HG03342 (cell line): ENCODE measurements around the gene FILIP1.

Experiments
- ATAC-seq: cut with Tn5 transposase; IDR thresholded peaks from one replicate; pipeline ENCODE4 v1.9.1; 2021; ENCODE audit warnings: mild to moderate bottlenecking, moderate library complexity; ENCODE audit not compliant: unreplicated experiment

Gene FILIP1

DNA sequence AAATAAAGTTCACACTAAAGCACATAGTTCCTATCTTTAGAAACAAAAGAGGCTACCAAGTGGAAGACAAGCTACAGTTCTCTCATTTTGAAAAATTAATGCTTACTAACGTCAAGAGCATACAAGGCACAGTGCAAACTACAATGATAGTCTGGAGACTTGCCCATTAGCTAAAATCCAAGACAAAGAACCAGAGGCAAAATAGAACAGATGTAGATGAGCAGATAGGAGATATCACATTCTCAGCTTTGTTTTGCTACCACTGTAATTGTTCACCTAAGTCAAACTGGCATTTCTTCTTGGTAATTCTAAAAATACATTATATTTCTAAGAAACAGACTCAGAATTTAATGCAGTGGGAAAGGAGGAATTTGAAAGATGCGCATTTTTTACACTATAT lies 214.2 kb downstream of the FILIP1 start:
- ATAC-seq = no peak

DNA sequence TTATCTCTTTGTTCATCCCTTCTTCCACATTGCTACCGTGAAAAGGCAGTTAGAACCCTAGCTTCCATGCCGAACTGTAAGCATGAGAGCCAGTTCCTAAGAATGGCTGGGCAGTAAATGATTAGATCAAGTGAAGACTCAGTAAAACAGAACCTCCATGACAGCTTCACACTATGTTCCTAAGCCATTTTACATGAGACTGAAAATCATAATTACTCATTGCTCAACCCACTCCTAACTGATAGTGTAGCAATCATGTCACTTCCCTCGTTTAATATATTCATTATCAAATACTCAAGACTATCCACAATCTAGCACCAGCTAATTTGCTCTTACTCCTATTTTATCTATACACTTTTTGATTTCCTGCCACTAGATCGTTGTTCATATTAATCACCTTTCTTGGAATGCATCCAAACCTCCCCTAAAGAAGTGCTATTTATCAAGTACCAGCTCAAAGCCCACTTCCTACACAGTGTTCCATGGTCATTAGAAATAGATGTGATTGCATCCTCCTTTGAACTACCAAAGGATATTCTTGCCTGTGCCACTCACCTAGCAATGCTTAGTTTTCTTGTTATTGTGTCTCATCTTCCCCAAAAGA lies 215.0 kb downstream of the FILIP1 start:
- no peak for ATAC-seq

DNA sequence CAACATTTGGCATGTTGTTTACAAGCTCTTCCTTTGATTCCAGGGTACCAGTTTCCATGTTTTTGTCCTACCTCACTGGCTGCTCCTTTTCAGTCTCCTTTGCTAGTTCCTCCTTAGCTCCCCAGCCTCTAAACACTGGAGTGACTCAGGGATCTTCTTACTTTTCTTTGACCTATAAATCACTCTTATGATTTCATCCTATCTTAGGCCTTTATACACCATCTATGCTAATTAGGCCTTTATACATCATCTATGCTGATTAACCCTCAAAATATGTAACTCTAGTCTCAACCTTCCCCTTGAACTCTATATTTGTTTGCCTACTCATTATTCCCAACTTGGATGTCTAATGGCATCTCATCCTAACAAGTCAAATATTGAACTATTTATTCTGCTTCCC lies 218.5 kb downstream of the FILIP1 start:
- ATAC-seq = no peak

DNA sequence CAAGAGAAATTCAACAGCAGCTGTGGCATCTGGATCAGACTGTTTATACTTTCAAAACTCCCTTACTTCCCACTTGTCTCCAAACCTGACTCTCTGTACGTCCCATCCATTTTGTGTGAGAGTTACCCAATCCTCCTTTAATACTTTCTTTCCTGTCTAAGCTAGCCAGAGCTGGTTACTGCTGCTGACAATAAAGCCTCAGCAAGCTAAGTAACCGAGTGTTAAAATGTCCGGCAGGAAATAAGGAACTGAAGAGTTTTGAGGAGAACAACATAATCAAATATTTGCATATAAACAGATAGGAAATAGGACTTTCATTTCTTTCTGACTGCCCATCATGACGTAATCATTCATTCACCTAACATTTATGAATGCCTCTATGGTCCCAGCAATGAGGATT lies 220.6 kb downstream of the FILIP1 start:
- ATAC-seq = no peak

DNA sequence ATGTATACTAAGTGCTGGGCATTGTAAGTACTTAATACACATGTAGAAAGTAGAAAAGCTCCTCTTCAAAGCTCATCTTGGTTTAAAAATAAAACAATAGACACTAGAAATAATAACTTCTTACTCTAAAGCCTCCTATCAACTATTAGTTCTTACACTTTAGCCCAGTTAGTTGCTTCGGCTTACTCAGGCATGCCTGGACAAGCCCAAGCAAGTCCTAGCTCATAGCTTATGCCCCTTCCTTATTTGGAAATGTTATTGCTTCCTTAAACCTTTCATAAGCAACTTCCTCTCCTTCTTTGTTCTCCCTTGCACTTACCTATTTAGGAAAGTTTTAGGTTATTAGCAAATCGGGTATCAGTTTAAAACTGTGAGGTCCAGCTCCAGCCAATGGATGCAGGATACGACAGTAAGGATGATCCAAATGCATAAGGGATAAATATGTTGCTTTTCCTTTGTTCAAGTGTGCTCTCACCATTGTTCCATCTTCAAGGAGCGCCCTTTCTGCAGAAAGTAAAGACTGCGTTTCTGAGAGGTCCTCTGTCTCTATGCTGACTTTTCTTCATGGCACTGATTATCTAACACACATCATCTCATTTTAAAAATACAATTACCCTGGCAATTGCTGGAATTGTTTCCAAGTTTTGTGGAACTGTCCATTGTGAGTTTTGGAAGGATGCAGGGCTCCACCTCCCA lies 221.3 kb downstream of the FILIP1 start:
- ATAC-seq = no peak

DNA sequence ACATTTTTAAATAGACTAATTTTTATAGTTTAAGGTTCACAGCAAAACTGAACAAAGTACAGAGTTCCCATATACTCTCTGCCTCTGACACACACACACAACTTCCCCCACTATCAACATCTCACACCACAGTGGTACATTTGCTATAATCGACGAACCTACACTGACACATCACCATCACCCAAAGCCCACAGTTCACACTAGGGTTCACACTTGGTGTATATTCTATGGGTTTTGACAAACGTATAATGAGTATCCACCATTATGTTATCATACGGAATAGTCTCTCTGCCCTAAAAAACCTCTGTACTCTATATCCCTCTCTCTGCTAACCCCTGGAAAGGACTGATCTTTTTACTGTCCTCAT lies 224.6 kb downstream of the FILIP1 start:
- ATAC-seq = no peak

DNA sequence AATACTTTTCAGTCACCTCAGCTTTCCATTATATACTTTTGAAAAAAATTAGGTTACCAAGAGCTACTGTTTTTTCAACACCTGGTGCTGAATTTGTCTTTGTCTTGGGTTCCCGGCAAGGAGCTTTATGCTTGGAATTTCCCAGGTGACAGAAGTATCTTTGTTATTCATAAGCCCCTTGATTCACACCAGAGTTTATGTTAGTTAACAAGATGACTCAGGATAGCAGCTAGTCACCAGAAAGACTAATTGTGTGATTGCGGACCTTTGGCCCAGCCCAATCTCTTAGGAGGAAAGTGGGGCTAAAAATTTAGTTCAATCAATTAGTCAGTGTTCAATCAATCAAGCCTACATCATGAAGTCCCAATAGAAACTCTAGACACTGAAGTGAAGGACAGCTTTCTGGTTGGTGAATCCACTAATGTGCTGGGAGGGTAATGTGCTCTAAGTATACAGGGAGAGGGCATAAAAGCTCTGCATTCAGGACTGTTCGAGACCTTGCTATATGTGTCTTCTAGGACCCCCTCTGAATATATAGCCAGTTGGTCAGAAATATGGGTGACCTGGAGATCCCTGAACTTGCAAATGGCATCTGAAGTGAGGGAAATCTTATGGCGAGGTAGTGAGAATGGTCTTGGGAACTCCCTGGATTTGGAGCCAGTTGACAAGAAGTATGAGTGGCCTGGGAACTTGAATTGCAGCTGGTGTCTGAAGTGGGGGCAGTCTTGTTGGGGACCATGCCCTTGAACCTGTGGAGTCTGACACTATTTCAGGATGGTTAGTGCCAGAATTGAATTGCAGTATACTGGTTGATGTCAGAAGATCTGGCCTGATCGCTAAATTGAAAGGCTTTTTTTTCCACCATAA lies 225.2 kb downstream of the FILIP1 start:
- ATAC-seq = no peak

DNA sequence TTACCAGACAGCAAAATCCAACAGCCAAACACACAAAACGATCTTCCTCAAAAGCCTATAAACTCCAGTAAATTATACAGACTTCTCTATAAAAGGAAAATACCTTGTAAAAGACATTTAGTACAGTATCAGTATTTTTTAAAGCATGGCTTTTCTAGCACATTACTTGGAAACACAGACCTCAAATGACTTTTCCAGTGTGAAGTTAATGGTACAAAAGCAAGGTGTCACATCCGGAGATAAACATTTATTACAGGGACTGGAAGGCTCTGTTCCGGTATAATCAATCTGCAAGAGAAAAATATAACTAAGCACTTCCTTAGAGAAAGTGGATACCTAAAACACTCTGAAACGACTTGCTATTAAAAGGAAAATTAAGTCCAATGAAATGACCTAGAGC lies 226.1 kb downstream of the FILIP1 start:
- no peak for ATAC-seq

DNA sequence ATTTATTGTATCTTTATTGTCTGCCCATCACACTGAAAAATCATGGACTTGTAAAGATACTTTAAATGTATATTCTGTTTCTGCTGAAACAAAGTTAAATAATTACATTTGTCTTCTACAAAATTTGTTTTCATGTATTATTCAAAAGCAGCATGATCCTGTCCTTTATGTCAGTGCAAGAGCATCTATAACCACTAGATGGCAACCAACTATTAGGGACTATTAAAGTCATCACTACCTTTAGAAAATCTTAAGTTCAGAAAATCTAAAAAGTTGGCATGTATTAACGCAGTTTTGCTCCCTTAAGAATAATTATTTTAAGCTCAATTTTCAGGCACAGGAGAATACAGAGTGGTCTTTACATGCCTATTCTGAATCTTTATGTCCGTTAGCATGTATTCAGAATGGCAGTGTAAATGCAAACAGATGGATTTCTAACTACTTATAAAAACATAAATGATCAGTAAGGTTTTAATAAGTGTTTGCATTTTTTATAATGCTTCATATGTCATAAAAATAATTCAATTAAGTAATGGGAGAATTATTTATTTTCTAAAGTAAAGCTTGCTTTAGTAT lies 226.8 kb downstream of the FILIP1 start:
- ATAC-seq = peak; percentile 63

DNA sequence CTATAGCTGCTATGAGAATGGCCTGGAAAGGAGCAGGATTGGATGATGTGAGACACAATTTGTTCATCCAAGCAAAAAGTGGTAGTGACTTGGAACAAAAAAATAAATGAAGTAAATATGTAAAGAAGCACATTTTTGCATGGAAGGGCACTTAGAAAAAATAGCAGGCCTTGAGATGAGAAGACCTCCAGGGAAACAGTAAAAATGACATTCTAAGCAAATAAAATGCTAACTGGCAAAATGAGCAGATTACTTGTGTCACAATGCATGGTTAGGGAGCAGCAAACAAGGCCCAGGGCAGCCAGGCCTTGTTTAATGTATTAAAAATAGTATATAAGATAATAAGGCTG lies 230.2 kb downstream of the FILIP1 start:
- no peak for ATAC-seq

DNA sequence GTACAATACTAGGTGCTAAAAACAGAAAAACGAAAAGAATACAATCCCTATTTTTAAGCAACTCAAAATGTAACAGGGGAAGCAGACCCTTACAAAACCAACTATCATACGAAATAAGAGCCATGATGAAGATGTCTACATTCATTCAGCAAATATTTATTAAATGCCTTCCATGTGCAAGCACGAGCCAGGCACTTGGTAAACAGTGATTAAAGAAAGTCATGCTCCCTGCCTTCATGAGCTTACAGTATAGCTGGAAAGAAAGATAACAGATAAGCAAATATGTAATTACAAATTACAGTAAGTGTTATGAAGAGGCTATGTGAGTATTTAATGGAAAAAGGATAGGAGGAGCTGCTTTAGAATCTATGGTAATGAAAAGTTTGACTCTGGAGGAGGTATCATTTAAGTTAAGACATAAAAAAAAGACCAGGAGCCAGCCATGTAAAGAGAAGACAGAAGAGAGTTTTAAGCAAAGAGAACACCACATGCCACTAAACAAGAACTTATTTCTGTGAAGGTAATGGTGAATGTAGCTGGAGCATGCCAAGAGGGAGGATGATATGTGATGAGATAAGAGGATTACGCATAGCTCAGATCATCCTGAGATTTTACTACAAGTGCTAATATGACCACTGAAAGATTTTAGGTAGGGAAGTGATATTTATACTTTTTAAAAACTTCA lies 230.7 kb downstream of the FILIP1 start:
- no peak for ATAC-seq

DNA sequence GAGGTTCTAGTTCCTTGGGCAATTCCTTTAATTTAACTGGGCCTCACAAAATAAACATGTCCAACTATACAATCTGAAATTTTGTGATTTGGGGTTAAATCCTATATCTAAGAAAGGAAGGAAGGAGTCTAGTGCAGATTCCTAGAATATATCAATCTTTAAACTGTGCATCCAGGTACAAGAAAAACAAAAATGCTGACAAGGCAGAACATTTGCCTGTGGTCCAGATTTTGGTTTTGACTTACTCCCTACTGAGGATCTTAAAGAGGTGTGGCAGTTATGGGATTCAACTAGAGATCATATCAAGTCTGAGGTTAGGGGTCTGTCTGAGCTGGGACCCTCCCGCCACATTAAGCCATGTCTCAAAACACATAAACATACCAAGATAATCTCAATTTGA lies 232.3 kb downstream of the FILIP1 start:
- ATAC-seq = no peak

DNA sequence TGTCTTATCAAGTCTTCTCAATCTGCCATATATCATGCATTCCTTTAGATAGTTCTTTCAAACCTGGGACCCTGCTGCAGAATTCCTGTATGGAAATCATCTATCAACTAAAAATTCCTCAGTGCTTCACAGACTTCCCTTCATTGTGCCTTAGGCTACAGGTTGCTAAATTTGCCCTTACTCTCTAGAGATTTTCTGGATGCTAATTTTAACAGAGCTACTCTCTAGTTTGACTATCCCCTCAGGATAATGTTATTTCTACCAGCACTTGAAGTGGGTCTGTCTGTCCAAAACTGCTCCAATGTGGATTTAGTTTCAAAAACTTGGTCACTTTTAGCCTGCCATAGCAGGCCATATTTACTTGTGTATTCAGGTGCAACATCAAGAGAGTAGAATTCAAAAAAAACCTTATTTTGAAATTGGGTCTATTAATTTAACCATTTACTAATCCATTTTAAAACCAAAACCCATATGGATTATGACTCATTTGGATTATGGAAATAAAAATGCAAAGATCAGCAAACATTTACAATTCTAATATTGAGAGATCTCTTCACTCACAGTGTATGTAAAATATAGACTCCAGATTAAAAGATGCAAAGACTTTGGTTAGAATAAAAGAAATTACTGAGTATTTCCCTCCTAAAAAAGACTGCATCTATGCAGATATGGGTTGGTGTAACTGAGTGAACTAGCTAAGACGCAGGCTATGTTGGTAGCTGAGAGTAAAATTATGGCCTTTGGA lies 236.1 kb downstream of the FILIP1 start:
- no peak for ATAC-seq

DNA sequence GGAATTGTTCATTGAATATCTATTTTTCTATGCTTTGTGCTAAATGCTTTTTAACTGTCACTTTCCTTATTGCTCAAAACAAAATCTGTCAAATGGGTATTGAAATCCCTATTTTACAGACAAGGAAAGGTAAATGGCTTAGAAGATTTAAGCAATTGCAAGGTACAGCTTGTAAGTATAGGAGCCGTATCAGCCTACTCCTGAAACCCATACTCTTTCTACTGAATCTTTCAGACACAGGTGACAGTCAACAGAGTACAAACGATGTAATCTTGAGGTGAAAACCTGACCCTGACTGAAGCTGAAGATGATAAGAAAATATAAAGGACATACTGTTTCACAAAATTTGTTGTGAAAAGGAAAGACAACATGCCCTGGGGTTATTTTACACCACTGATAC lies 243.0 kb downstream of the FILIP1 start:
- no peak for ATAC-seq

DNA sequence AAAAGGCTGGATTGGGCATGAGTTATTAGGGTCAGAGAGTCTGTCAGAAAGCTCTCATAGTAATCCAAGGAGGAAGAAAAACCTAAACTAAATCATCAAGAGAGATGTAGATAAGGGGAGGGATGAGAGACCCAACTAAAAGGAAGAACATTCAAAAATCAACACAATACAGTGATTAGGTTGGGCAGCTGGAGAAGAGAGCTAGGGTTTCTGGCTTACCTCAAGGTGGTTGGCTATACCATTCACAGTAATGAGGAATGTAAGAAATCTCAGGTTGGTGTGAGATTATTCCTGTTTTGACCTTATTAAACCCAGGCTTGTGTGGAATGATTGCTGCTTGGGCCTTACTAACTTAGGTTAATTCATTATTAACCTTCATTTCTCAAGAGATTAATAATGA lies 243.8 kb downstream of the FILIP1 start:
- no peak for ATAC-seq

DNA sequence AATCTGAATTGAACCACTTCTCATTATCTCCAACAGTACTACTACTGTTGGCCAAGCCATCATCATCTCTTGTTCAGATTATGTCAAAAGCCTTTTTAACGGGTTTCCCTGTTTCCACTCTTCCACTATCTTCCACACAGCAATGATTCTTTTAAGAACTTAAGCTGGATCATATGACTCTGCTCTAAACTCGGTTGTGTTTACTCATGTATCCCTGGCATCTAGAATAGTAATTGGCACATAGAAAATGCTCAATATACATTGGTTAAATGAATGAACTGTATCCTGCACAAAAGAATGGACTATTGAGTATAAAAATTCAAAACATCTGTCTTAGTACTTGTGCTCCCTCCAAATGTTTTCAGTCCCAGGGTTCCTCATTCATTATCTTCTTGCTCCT lies 247.2 kb downstream of the FILIP1 start:
- ATAC-seq = no peak

DNA sequence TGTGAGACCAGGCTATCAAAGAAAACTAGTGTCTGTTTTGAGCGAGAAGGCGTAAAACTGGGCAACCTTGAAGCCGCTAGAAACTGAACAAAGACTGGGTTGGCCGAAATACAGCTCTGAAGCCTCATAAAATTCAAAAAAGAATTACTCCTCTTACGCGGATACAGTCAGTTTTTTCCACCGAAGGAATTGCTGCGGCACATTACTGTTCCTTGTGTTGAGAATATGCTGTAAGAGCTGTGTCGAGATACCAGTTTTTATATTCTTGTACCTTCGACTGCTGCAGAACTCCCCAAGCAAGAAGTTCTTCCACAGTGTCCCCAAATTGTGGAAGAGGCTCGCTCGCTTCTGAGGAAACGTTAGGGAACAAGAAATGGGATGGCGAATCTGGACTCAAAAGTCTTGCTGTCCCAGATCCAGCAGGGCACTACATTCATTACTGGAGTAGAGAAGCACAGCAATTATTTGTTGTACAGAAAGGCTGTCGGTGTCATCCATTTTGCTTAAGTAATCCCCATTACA lies 249.5 kb downstream of the FILIP1 start:
- no peak for ATAC-seq

DNA sequence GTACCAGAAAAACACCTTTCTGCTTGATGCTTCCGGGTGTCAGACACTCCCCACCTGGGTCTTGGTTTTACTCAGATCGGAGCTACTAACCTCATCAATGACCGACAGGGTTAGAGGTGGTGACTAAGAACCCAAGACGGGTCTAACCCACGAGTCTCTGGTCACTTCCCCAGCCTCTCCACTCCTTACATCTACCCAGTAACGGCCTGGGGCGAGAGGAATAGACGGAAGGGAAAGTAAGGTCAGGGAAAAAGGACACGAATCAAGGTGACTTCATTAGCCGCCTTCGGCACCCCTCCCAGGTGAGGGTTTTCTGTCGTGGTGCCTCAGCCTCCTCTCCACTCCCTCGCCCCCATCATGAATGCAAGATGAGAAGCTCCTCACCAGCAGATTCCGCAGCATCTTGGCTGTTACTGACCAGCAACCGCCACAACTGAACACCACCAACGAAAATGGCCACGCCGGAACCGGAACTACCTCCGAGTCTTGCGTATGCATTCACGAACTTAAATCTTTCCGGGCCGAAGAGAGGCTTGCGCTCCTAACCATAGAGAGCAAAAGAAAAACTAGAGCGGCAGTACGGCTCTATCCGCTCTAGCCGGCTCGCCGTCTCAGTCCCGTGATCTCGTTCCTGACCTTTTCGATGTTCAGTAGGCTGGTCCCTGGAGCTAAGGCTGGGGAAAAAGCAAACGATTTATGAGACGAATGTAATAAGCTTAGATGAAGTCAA lies 250.1 kb downstream of the FILIP1 start, which contains the start of gene COX7A2:
TSS of gene COX7A2 (minus strand) at position 469 of the 730 bp plus-strand sequence. CDS start at position 402, 67 bp downstream.
- peak; percentile 95 for ATAC-seq
